Measurements from ENCODE around the gene ACOX2.

The ACOX2 gene

DNA sequence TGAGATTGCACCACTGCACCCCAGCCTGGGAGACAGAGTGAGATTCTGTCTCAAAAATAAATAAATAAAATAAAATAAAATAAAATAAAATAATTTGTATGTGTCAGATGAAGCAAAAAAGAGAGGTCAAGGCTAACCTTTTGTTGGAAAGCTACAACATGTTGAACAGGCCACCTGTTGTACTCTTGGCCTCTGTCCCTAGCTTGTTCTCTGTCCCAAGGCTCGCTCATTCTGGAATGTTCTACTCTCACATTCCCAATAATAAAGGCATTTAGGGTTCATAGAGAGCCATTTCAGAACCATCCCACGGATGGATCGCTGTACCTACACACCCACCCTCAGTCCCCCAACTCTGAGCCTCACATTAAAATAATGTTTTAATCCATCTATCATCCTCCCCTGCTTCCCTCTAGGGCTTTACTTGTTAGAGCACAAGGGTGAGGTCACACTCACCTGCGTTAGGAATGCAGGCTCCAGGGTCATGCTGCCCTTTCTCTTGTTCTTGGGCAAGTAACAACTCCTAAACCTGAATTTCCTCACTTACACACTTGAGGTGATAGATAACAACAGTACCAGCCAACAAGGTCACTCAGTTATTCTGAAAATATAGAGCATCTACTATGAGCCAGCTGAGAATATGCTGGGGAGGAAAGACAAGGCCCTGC, 70.0 kb downstream of the ACOX2 start:
- Histone ChIP-seq H4K20me1 (ENCODE audit: insufficient read depth, low read length) (no peaks in the 10 kb centered on the region), H3K4me2 (ENCODE audit: insufficient read depth, low read length) (no peak overlapping the region), H3K9me3 (ENCODE audit: insufficient read depth, low read length, severe bottlenecking) (no peaks in the 10 kb centered on the region), H3K36me3 (ENCODE audit: insufficient read depth, low read length) (no peaks in the 10 kb centered on the region), H3K9ac (ENCODE audit: low read depth, low read length) (no peak overlapping the region), H3K27me3 (ENCODE audit: insufficient read depth, low read length, poor library complexity) (no peaks in the 10 kb centered on the region), H3K79me2 (ENCODE audit: insufficient read depth, low read length) (no peaks in the 10 kb centered on the region), H3K27ac (ENCODE audit: low read length) (no peak overlapping the region), H3K4me3 (ENCODE audit: low read depth in 1 of 2, low read length in 2 of 2) (no peak overlapping the region), H3K4me1 (ENCODE audit: insufficient read depth, low read length) (peaks cover 7% of the 10 kb centered on the region; the same call in 1 of the 2 replicates), H2AFZ (ENCODE audit: low read depth, low read length) (no peak overlapping the region)
- no peak for TF ChIP-seq EZH2 (IDR thresholded peaks at IDR 0.05; ENCODE audit: borderline replicate concordance, low read depth, low read length, severe bottlenecking)
- TF ChIP-seq, protein P1, sequence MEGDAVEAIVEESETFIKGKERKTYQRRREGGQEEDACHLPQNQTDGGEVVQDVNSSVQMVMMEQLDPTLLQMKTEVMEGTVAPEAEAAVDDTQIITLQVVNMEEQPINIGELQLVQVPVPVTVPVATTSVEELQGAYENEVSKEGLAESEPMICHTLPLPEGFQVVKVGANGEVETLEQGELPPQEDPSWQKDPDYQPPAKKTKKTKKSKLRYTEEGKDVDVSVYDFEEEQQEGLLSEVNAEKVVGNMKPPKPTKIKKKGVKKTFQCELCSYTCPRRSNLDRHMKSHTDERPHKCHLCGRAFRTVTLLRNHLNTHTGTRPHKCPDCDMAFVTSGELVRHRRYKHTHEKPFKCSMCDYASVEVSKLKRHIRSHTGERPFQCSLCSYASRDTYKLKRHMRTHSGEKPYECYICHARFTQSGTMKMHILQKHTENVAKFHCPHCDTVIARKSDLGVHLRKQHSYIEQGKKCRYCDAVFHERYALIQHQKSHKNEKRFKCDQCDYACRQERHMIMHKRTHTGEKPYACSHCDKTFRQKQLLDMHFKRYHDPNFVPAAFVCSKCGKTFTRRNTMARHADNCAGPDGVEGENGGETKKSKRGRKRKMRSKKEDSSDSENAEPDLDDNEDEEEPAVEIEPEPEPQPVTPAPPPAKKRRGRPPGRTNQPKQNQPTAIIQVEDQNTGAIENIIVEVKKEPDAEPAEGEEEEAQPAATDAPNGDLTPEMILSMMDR (IDR thresholded peaks at IDR 0.05; ENCODE audit: borderline replicate concordance, extremely low read depth, low read length, poor library complexity, severe bottlenecking), result no peak
- ATAC-seq (ENCODE audit: insufficient read depth, low read depth), result no peak
- DNase-seq, result no peak

DNA sequence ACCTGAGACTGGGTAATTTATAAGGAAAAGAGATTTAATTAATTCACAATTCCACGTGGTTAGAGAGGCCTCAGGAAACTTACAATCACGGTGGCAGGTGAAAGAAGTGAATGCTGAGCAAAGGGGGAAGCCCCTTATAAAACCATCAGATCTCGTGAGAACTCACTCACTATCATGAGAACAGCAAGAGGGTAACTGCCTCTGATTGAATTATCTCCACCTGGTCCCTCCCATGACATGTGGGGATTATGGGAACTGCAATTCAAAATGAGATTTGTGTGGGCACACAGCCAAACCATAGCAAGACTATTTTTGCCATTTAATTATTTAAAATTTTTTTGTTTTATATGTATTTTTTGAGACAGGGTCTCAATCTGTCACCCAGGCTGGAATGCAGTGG, 72.1 kb downstream of the ACOX2 start:
- Histone ChIP-seq H3K4me3 (ENCODE audit: low read depth in 1 of 2, low read length in 2 of 2) (no peak overlapping the region), H3K27ac (ENCODE audit: low read length) (no peak overlapping the region), H3K27me3 (ENCODE audit: insufficient read depth, low read length, poor library complexity) (no peaks in the 10 kb centered on the region), H3K9me3 (ENCODE audit: insufficient read depth, low read length, severe bottlenecking) (no peaks in the 10 kb centered on the region), H3K4me2 (ENCODE audit: insufficient read depth, low read length) (no peak overlapping the region), H3K36me3 (ENCODE audit: insufficient read depth, low read length) (no peaks in the 10 kb centered on the region), H3K4me1 (ENCODE audit: insufficient read depth, low read length) (peaks cover 7% of the 10 kb centered on the region; the same call in 1 of the 2 replicates), H3K9ac (ENCODE audit: low read depth, low read length) (no peak overlapping the region), H2AFZ (ENCODE audit: low read depth, low read length) (no peak overlapping the region), H3K79me2 (ENCODE audit: insufficient read depth, low read length) (no peaks in the 10 kb centered on the region), H4K20me1 (ENCODE audit: insufficient read depth, low read length) (no peaks in the 10 kb centered on the region)
- ATAC-seq (ENCODE audit: insufficient read depth, low read depth) (no peak), DNase-seq (no peak)
- TF ChIP-seq, protein P1 (IDR thresholded peaks at IDR 0.05; ENCODE audit: borderline replicate concordance, extremely low read depth, low read length, poor library complexity, severe bottlenecking), result no peak
- no peak for TF ChIP-seq EZH2 (IDR thresholded peaks at IDR 0.05; ENCODE audit: borderline replicate concordance, low read depth, low read length, severe bottlenecking)

DNA sequence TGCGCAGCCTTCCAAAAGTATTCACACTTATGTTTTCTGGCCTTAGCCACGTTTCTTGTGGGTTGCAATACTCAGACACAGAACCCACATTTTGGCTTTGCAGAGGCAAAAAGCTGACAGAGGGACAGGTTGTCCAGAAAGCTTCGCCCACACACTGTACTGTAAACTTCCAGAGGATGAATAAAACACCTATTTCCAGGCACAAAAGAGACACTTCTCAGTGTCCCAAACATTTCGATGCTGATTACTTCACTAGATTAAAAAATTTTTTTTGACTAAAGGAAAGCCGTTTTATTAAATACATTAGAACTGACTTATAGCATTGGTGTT, 73.1 kb downstream of the ACOX2 start:
- peaks cover 7% of the 10 kb centered on the region; the same call in 1 of the 2 replicates for H3K4me1 ChIP-seq (ENCODE audit: insufficient read depth, low read length)
- ATAC-seq (ENCODE audit: insufficient read depth, low read depth) (no peak), DNase-seq (no peak)
- H3K9ac ChIP-seq (ENCODE audit: low read depth, low read length), result no peak overlapping the region
- H3K79me2 ChIP-seq (ENCODE audit: insufficient read depth, low read length), result no peaks in the 10 kb centered on the region
- no peaks in the 10 kb centered on the region for H3K27me3 ChIP-seq (ENCODE audit: insufficient read depth, low read length, poor library complexity)
- no peak for TF ChIP-seq EZH2 (IDR thresholded peaks at IDR 0.05; ENCODE audit: borderline replicate concordance, low read depth, low read length, severe bottlenecking)
- TF ChIP-seq, protein P1 (IDR thresholded peaks at IDR 0.05; ENCODE audit: borderline replicate concordance, extremely low read depth, low read length, poor library complexity, severe bottlenecking), result no peak
- no peak overlapping the region for H3K4me2 ChIP-seq (ENCODE audit: insufficient read depth, low read length)
- H3K9me3 ChIP-seq (ENCODE audit: insufficient read depth, low read length, severe bottlenecking), result no peaks in the 10 kb centered on the region
- no peak overlapping the region for H3K27ac ChIP-seq (ENCODE audit: low read length)
- H4K20me1 ChIP-seq (ENCODE audit: insufficient read depth, low read length), result no peaks in the 10 kb centered on the region
- peak overlapping the region; percentile 50 for H2AFZ ChIP-seq (ENCODE audit: low read depth, low read length)
- H3K36me3 ChIP-seq (ENCODE audit: insufficient read depth, low read length), result no peaks in the 10 kb centered on the region
- H3K4me3 ChIP-seq (ENCODE audit: low read depth in 1 of 2, low read length in 2 of 2), result no peak overlapping the region

All from DND-41 (cell line).